IMR-90 (cell line): ENCODE results near the gene KLK6.

Source experiments
- BHLHE40 ChIP-seq: fragments of 150-350 bp; IDR thresholded peaks from 2 replicates; pipeline ENCODE4 v1.6.1; 2016; ENCODE audit warnings: mild to moderate bottlenecking, low read depth, low read length
- FOS ChIP-seq: fragments of 150-350 bp; IDR thresholded peaks from 2 replicates; pipeline ENCODE4 v1.6.1; 2016; ENCODE audit warnings: low read depth, low read length
- MAZ ChIP-seq: IDR thresholded peaks from 2 replicates; pipeline ENCODE4 v1.6.1; 2012; ENCODE audit warnings: low read depth, mild to moderate bottlenecking, low read length, improper control_type of control experiment, moderate library complexity, borderline replicate concordance
- MXI1 ChIP-seq: IDR thresholded peaks from 2 replicates; pipeline ENCODE4 v1.6.1; 2012; ENCODE audit warnings: low read depth, mild to moderate bottlenecking, low read length, moderate library complexity, borderline replicate concordance
- POLR2A ChIP-seq: IDR thresholded peaks from 2 replicates; pipeline ENCODE4 v1.6.1; 2012; ENCODE audit warnings: mild to moderate bottlenecking, low read depth, low read length
- RAD21 ChIP-seq: IDR thresholded peaks from 2 replicates; pipeline ENCODE4 v1.6.1; 2012; ENCODE audit warnings: low read length, improper control_type of control experiment
- TF ChIP-seq, protein P1 (sequence below): conservative IDR thresholded peaks from 2 replicates; pipeline ENCODE4 v1.5.1; 2012; ENCODE audit warnings: mild to moderate bottlenecking, low read depth, low read length, improper control_type of control experiment

GRCh38 chr19:50962245-50962644 lies 7.1 kb downstream of the KLK6 start:
- TF ChIP-seq, protein P1, sequence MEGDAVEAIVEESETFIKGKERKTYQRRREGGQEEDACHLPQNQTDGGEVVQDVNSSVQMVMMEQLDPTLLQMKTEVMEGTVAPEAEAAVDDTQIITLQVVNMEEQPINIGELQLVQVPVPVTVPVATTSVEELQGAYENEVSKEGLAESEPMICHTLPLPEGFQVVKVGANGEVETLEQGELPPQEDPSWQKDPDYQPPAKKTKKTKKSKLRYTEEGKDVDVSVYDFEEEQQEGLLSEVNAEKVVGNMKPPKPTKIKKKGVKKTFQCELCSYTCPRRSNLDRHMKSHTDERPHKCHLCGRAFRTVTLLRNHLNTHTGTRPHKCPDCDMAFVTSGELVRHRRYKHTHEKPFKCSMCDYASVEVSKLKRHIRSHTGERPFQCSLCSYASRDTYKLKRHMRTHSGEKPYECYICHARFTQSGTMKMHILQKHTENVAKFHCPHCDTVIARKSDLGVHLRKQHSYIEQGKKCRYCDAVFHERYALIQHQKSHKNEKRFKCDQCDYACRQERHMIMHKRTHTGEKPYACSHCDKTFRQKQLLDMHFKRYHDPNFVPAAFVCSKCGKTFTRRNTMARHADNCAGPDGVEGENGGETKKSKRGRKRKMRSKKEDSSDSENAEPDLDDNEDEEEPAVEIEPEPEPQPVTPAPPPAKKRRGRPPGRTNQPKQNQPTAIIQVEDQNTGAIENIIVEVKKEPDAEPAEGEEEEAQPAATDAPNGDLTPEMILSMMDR, result no peak
- no peak for TF ChIP-seq RAD21
- TF ChIP-seq POLR2A, result no peak
- TF ChIP-seq MAZ, result no peak
- no peak for TF ChIP-seq BHLHE40
- TF ChIP-seq MXI1, result no peak
- no peak for TF ChIP-seq FOS
